SK-N-SH (cell line): ENCODE results near the gene GPR146.

ENCODE experiments used
- CTCF ChIP-seq: fragments of 200-600 bp; sonication (generic); IDR thresholded peaks from 2 replicates; pipeline ENCODE4 v1.6.1; 2017; ENCODE audit warnings: antibody characterized with exemption, mild to moderate bottlenecking, moderate library complexity
- MAX ChIP-seq: IDR thresholded peaks from 2 replicates; pipeline ENCODE4 v1.4.0; 2012; ENCODE audit warnings: low read depth
- TCF12 ChIP-seq: IDR thresholded peaks from 2 replicates; pipeline ENCODE4 v1.4.0; 2012
- TEAD4 ChIP-seq: IDR thresholded peaks from 2 replicates; pipeline ENCODE4 v1.4.0; 2012; ENCODE audit warnings: mild to moderate bottlenecking, borderline replicate concordance; ENCODE audit not compliant: insufficient read depth

GRCh38 chr7:1028044-1028770 lies 16.1 kb upstream of the GPR146 start:
- no peak for TF ChIP-seq MAX
- no peak for TF ChIP-seq CTCF
- no peak for TF ChIP-seq TCF12
- no peak for TF ChIP-seq TEAD4
